ENCODE results near the gene MBL2. TPM values are rescaled to one million over a fixed set of nuclear protein-coding genes. Genes with fewer than 3 reads are reported as not detected.

MBL2 gene
- total RNA-seq, 4 donors from 2014 or later: not detected

GRCh38 chr10:52774600-52775106, 2.1 kb upstream of the MBL2 start:
- Histone ChIP-seq H3K27ac (no peak overlapping the region), H3K27me3 (no peaks in the 10 kb centered on the region), H3K36me3 (no peaks in the 10 kb centered on the region), H3K9me3 (no peaks in the 10 kb centered on the region), H3K4me3 (no peak overlapping the region), H3K4me1 (no peaks in the 10 kb centered on the region)
- intact Hi-C loops (cut with DNase I; ENCODE audit: low total_unique reads): no loop called here
- TF ChIP-seq CTCF (IDR thresholded peaks at IDR 0.05) (no peak), POLR2A (IDR thresholded peaks at IDR 0.05) (no peak)
- DNase-seq: no peak

- H3K27me3 ChIP-seq: no peaks in the 10 kb centered on the region
- H3K9me3 ChIP-seq: no peaks in the 10 kb centered on the region
- intact Hi-C loops (cut with DNase I; ENCODE audit: low total_unique reads): no loop called here
- no peak for DNase-seq
- no peak overlapping the region for H3K4me3 ChIP-seq
- TF ChIP-seq POLR2A (IDR thresholded peaks at IDR 0.05): no peak
- TF ChIP-seq CTCF (IDR thresholded peaks at IDR 0.05): no peak
- no peak overlapping the region for H3K27ac ChIP-seq
- no peaks in the 10 kb centered on the region for H3K36me3 ChIP-seq
- no peaks in the 10 kb centered on the region for H3K4me1 ChIP-seq
These were observed 1.6 kb upstream of the MBL2 start for GRCh38 chr10:52774182-52774581.

GRCh38 chr10:52771534-52772445, 794 bp downstream of the MBL2 start:
- H3K4me1 ChIP-seq: no peaks in the 10 kb centered on the region
- no peaks in the 10 kb centered on the region for H3K9me3 ChIP-seq
- no peak for DNase-seq
- no peak overlapping the region for H3K27ac ChIP-seq
- no peak overlapping the region for H3K4me3 ChIP-seq
- TF ChIP-seq POLR2A (IDR thresholded peaks at IDR 0.05) (no peak), CTCF (IDR thresholded peaks at IDR 0.05) (no peak)
- intact Hi-C loops (cut with DNase I; ENCODE audit: low total_unique reads): no loop called here
- no peaks in the 10 kb centered on the region for H3K27me3 ChIP-seq
- no peaks in the 10 kb centered on the region for H3K36me3 ChIP-seq

GRCh38 chr10:52770904-52771303, 1.7 kb downstream of the MBL2 start:
- no peaks in the 10 kb centered on the region for H3K27me3 ChIP-seq
- H3K9me3 ChIP-seq: no peaks in the 10 kb centered on the region
- no peak for DNase-seq
- no peak overlapping the region for H3K4me3 ChIP-seq
- H3K27ac ChIP-seq: no peak overlapping the region
- no peaks in the 10 kb centered on the region for H3K4me1 ChIP-seq
- H3K36me3 ChIP-seq: no peaks in the 10 kb centered on the region
- intact Hi-C loops (cut with DNase I; ENCODE audit: low total_unique reads): no loop called here
- TF ChIP-seq CTCF (IDR thresholded peaks at IDR 0.05): no peak
- no peak for TF ChIP-seq POLR2A (IDR thresholded peaks at IDR 0.05)

- no peak for DNase-seq
- TF ChIP-seq POLR2A (IDR thresholded peaks at IDR 0.05) (no peak), CTCF (IDR thresholded peaks at IDR 0.05) (no peak)
- Histone ChIP-seq H3K9me3 (no peaks in the 10 kb centered on the region), H3K27ac (no peak overlapping the region), H3K4me3 (no peak overlapping the region), H3K4me1 (no peaks in the 10 kb centered on the region), H3K27me3 (no peaks in the 10 kb centered on the region), H3K36me3 (no peaks in the 10 kb centered on the region)
- intact Hi-C loops (cut with DNase I; ENCODE audit: low total_unique reads): no loop called here
These were observed 2.6 kb downstream of the MBL2 start for GRCh38 chr10:52769966-52770365.

Measured in uterus (tissue), 4 donors.